ENCODE data around the gene CTNNA3.

Gene CTNNA3

GRCh38 chr10:66318761-66319160, 1377.2 kb downstream of the CTNNA3 start:
- no peak overlapping the region for H3K4me3 ChIP-seq (ENCODE audit: low read length)
- H3K9ac ChIP-seq (ENCODE audit: low read length): no peak overlapping the region
- no peaks in the 10 kb centered on the region for H3K4me1 ChIP-seq (ENCODE audit: control insufficient read depth, insufficient read depth, low read length)
- no peaks in the 10 kb centered on the region for H3K9me3 ChIP-seq (ENCODE audit: control insufficient read depth, low read length)
- no peaks in the 10 kb centered on the region for H3K36me3 ChIP-seq (ENCODE audit: control insufficient read depth, insufficient read depth, low read length)
- no peaks in the 10 kb centered on the region for H3K27me3 ChIP-seq (ENCODE audit: control insufficient read depth, insufficient read depth, low read length)

- no peaks in the 10 kb centered on the region for H3K36me3 ChIP-seq (ENCODE audit: control insufficient read depth, insufficient read depth, low read length)
Measured at GRCh38 chr10:66307826-66308225, 1388.2 kb downstream of the CTNNA3 start.

GRCh38 chr10:66301078-66301477, 1394.9 kb downstream of the CTNNA3 start:
- H3K9ac ChIP-seq (ENCODE audit: low read length): no peak overlapping the region
- no peaks in the 10 kb centered on the region for H3K9me3 ChIP-seq (ENCODE audit: control insufficient read depth, low read length)
- no peaks in the 10 kb centered on the region for H3K4me1 ChIP-seq (ENCODE audit: control insufficient read depth, insufficient read depth, low read length)
- no peaks in the 10 kb centered on the region for H3K36me3 ChIP-seq (ENCODE audit: control insufficient read depth, insufficient read depth, low read length)
- no peaks in the 10 kb centered on the region for H3K27me3 ChIP-seq (ENCODE audit: control insufficient read depth, insufficient read depth, low read length)
- H3K4me3 ChIP-seq (ENCODE audit: low read length): no peak overlapping the region

More at GRCh38 chr10:66307826-66308225, 1388.2 kb downstream of the CTNNA3 start:
- Histone ChIP-seq H3K9me3 (ENCODE audit: control insufficient read depth, low read length) (no peaks in the 10 kb centered on the region), H3K27me3 (ENCODE audit: control insufficient read depth, insufficient read depth, low read length) (no peaks in the 10 kb centered on the region), H3K4me1 (ENCODE audit: control insufficient read depth, insufficient read depth, low read length) (no peaks in the 10 kb centered on the region), H3K4me3 (ENCODE audit: low read length) (no peak overlapping the region), H3K9ac (ENCODE audit: low read length) (no peak overlapping the region)

GRCh38 chr10:66295602-66296001, 1400.4 kb downstream of the CTNNA3 start:
- H3K36me3 ChIP-seq (ENCODE audit: control insufficient read depth, insufficient read depth, low read length): no peaks in the 10 kb centered on the region
- no peaks in the 10 kb centered on the region for H3K4me1 ChIP-seq (ENCODE audit: control insufficient read depth, insufficient read depth, low read length)
- no peak overlapping the region for H3K4me3 ChIP-seq (ENCODE audit: low read length)
- H3K9ac ChIP-seq (ENCODE audit: low read length): no peak overlapping the region
- no peaks in the 10 kb centered on the region for H3K27me3 ChIP-seq (ENCODE audit: control insufficient read depth, insufficient read depth, low read length)
- no peaks in the 10 kb centered on the region for H3K9me3 ChIP-seq (ENCODE audit: control insufficient read depth, low read length)

- Histone ChIP-seq H3K4me3 (ENCODE audit: low read length) (no peak overlapping the region), H3K36me3 (ENCODE audit: control insufficient read depth, insufficient read depth, low read length) (no peaks in the 10 kb centered on the region), H3K9ac (ENCODE audit: low read length) (no peak overlapping the region), H3K9me3 (ENCODE audit: control insufficient read depth, low read length) (no peaks in the 10 kb centered on the region), H3K27me3 (ENCODE audit: control insufficient read depth, insufficient read depth, low read length) (no peaks in the 10 kb centered on the region), H3K4me1 (ENCODE audit: control insufficient read depth, insufficient read depth, low read length) (no peaks in the 10 kb centered on the region)
Measured at GRCh38 chr10:66294538-66294937, 1401.5 kb downstream of the CTNNA3 start.

GRCh38 chr10:66292922-66293321, 1403.1 kb downstream of the CTNNA3 start:
- H3K4me3 ChIP-seq (ENCODE audit: low read length): no peak overlapping the region
- no peaks in the 10 kb centered on the region for H3K27me3 ChIP-seq (ENCODE audit: control insufficient read depth, insufficient read depth, low read length)
- H3K4me1 ChIP-seq (ENCODE audit: control insufficient read depth, insufficient read depth, low read length): no peaks in the 10 kb centered on the region
- H3K9me3 ChIP-seq (ENCODE audit: control insufficient read depth, low read length): no peaks in the 10 kb centered on the region
- no peaks in the 10 kb centered on the region for H3K36me3 ChIP-seq (ENCODE audit: control insufficient read depth, insufficient read depth, low read length)
- H3K9ac ChIP-seq (ENCODE audit: low read length): no peak overlapping the region

- Histone ChIP-seq H3K4me1 (ENCODE audit: control insufficient read depth, insufficient read depth, low read length) (no peaks in the 10 kb centered on the region), H3K9me3 (ENCODE audit: control insufficient read depth, low read length) (no peaks in the 10 kb centered on the region), H3K9ac (ENCODE audit: low read length) (no peak overlapping the region), H3K4me3 (ENCODE audit: low read length) (no peak overlapping the region), H3K36me3 (ENCODE audit: control insufficient read depth, insufficient read depth, low read length) (no peaks in the 10 kb centered on the region), H3K27me3 (ENCODE audit: control insufficient read depth, insufficient read depth, low read length) (no peaks in the 10 kb centered on the region)
Measured at GRCh38 chr10:66292456-66292855, 1403.5 kb downstream of the CTNNA3 start.

GRCh38 chr10:66291133-66291532, 1404.9 kb downstream of the CTNNA3 start:
- Histone ChIP-seq H3K4me1 (ENCODE audit: control insufficient read depth, insufficient read depth, low read length) (no peaks in the 10 kb centered on the region), H3K27me3 (ENCODE audit: control insufficient read depth, insufficient read depth, low read length) (no peaks in the 10 kb centered on the region), H3K9ac (ENCODE audit: low read length) (no peak overlapping the region), H3K4me3 (ENCODE audit: low read length) (no peak overlapping the region), H3K36me3 (ENCODE audit: control insufficient read depth, insufficient read depth, low read length) (no peaks in the 10 kb centered on the region), H3K9me3 (ENCODE audit: control insufficient read depth, low read length) (no peaks in the 10 kb centered on the region)

- no peaks in the 10 kb centered on the region for H3K36me3 ChIP-seq (ENCODE audit: control insufficient read depth, insufficient read depth, low read length)
- no peak overlapping the region for H3K4me3 ChIP-seq (ENCODE audit: low read length)
- no peaks in the 10 kb centered on the region for H3K27me3 ChIP-seq (ENCODE audit: control insufficient read depth, insufficient read depth, low read length)
- H3K9me3 ChIP-seq (ENCODE audit: control insufficient read depth, low read length): no peaks in the 10 kb centered on the region
- no peaks in the 10 kb centered on the region for H3K4me1 ChIP-seq (ENCODE audit: control insufficient read depth, insufficient read depth, low read length)
- H3K9ac ChIP-seq (ENCODE audit: low read length): no peak overlapping the region
Measured at GRCh38 chr10:66284621-66285020, 1411.4 kb downstream of the CTNNA3 start.

- Histone ChIP-seq H3K36me3 (ENCODE audit: control insufficient read depth, insufficient read depth, low read length) (no peaks in the 10 kb centered on the region), H3K4me1 (ENCODE audit: control insufficient read depth, insufficient read depth, low read length) (no peaks in the 10 kb centered on the region), H3K27me3 (ENCODE audit: control insufficient read depth, insufficient read depth, low read length) (no peaks in the 10 kb centered on the region), H3K9ac (ENCODE audit: low read length) (no peak overlapping the region), H3K4me3 (ENCODE audit: low read length) (no peak overlapping the region), H3K9me3 (ENCODE audit: control insufficient read depth, low read length) (no peaks in the 10 kb centered on the region)
Measured at GRCh38 chr10:66283874-66284464, 1412.0 kb downstream of the CTNNA3 start.

GRCh38 chr10:66283064-66283463, 1412.9 kb downstream of the CTNNA3 start:
- no peak overlapping the region for H3K4me3 ChIP-seq (ENCODE audit: low read length)
- H3K36me3 ChIP-seq (ENCODE audit: control insufficient read depth, insufficient read depth, low read length): no peaks in the 10 kb centered on the region
- no peak overlapping the region for H3K9ac ChIP-seq (ENCODE audit: low read length)
- H3K27me3 ChIP-seq (ENCODE audit: control insufficient read depth, insufficient read depth, low read length): no peaks in the 10 kb centered on the region
- no peaks in the 10 kb centered on the region for H3K9me3 ChIP-seq (ENCODE audit: control insufficient read depth, low read length)
- H3K4me1 ChIP-seq (ENCODE audit: control insufficient read depth, insufficient read depth, low read length): no peaks in the 10 kb centered on the region

GRCh38 chr10:66281327-66281726, 1414.7 kb downstream of the CTNNA3 start:
- Histone ChIP-seq H3K9ac (ENCODE audit: low read length) (no peak overlapping the region), H3K27me3 (ENCODE audit: control insufficient read depth, insufficient read depth, low read length) (no peaks in the 10 kb centered on the region), H3K9me3 (ENCODE audit: control insufficient read depth, low read length) (no peaks in the 10 kb centered on the region), H3K4me3 (ENCODE audit: low read length) (no peak overlapping the region), H3K36me3 (ENCODE audit: control insufficient read depth, insufficient read depth, low read length) (no peaks in the 10 kb centered on the region), H3K4me1 (ENCODE audit: control insufficient read depth, insufficient read depth, low read length) (no peaks in the 10 kb centered on the region)

GRCh38 chr10:66277481-66277880, 1418.5 kb downstream of the CTNNA3 start:
- Histone ChIP-seq H3K27me3 (ENCODE audit: control insufficient read depth, insufficient read depth, low read length) (no peaks in the 10 kb centered on the region), H3K4me3 (ENCODE audit: low read length) (no peak overlapping the region), H3K4me1 (ENCODE audit: control insufficient read depth, insufficient read depth, low read length) (no peaks in the 10 kb centered on the region), H3K9me3 (ENCODE audit: control insufficient read depth, low read length) (no peaks in the 10 kb centered on the region), H3K36me3 (ENCODE audit: control insufficient read depth, insufficient read depth, low read length) (no peaks in the 10 kb centered on the region), H3K9ac (ENCODE audit: low read length) (no peak overlapping the region)
